ENCODE data around the gene GALNT4. TPM values are rescaled to one million over a fixed set of nuclear protein-coding genes. Genes with fewer than 3 reads are reported as not detected.

The GALNT4 gene
- polyA plus RNA-seq, 1 donor (not counting 4 experiments of a cell fraction or from before 2014, with no cell fraction given) = 3.4 TPM

GRCh38 chr12:89565002-89565401, 40.4 kb upstream of the GALNT4 start:
- no peak overlapping the region for H3K27ac ChIP-seq (ENCODE audit: control insufficient read depth, insufficient read depth, low read length)
- dilution Hi-C loops (cut with MboI; ENCODE audit: extremely low pct_ligation_motif_present, low sequenced_read_pairs) = no loop called here
- H3K36me3 ChIP-seq (ENCODE audit: control insufficient read depth in 2 of 2, extremely low read depth in 1 of 2, insufficient read depth in 2 of 2, low read length in 2 of 2) = no peaks in the 10 kb centered on the region
- H3K27me3 ChIP-seq (ENCODE audit: control insufficient read depth, extremely low read depth, insufficient read depth, low read length) = no peaks in the 10 kb centered on the region
- FAIRE-seq = no peak
- no peak overlapping the region for H3K4me3 ChIP-seq (ENCODE audit: control insufficient read depth in 2 of 3, extremely low read depth in 1 of 3, insufficient read depth in 2 of 3, low read depth in 1 of 3, low read length in 3 of 3)
- H3K9me1 ChIP-seq (ENCODE audit: control insufficient read depth, extremely low read depth, insufficient read depth, low read length) = no peaks in the 10 kb centered on the region
- peaks cover 18% of the 10 kb centered on the region for H3K4me1 ChIP-seq (ENCODE audit: control insufficient read depth, extremely low read depth, insufficient read depth, low read length)
- H3K9ac ChIP-seq (ENCODE audit: control insufficient read depth, extremely low read depth, insufficient read depth, low read length) = no peak overlapping the region
- H2AFZ ChIP-seq (ENCODE audit: control insufficient read depth, low read length) = no peak overlapping the region
- no peaks in the 10 kb centered on the region for H3K9me3 ChIP-seq (ENCODE audit: control insufficient read depth, low read depth, low read length)
- no peaks in the 10 kb centered on the region for H3K79me2 ChIP-seq (ENCODE audit: control insufficient read depth, insufficient read depth, low read length)
- DNase-seq (ENCODE audit: low read depth, low spot score) = no peak
- H4K20me1 ChIP-seq (ENCODE audit: control insufficient read depth, extremely low read depth, insufficient read depth, low read length) = no peaks in the 10 kb centered on the region
- H3K4me2 ChIP-seq (ENCODE audit: control insufficient read depth, extremely low read depth, insufficient read depth, low read depth, low read length) = no peak overlapping the region
- no peak for TF ChIP-seq EZH2 (IDR thresholded peaks at IDR 0.05; ENCODE audit: low read length)
- TF ChIP-seq CTCF (optimal IDR thresholded peaks at IDR 0.05 in 1 of 3, IDR thresholded peaks at IDR 0.05 in 1 of 3, conservative IDR thresholded peaks at IDR 0.05 in 1 of 3; ENCODE audit: extremely low read depth in 1 of 3, insufficient read depth in 2 of 3, low read length in 3 of 3) = no peak

GRCh38 chr12:89559753-89560152, 35.2 kb upstream of the GALNT4 start:
- Histone ChIP-seq H3K4me2 (ENCODE audit: control insufficient read depth, extremely low read depth, insufficient read depth, low read depth, low read length) (no peak overlapping the region), H2AFZ (ENCODE audit: control insufficient read depth, low read length) (no peak overlapping the region), H3K9me3 (ENCODE audit: control insufficient read depth, low read depth, low read length) (no peaks in the 10 kb centered on the region), H3K9ac (ENCODE audit: control insufficient read depth, extremely low read depth, insufficient read depth, low read length) (no peak overlapping the region), H3K4me1 (ENCODE audit: control insufficient read depth, extremely low read depth, insufficient read depth, low read length) (no peaks in the 10 kb centered on the region), H3K4me3 (ENCODE audit: control insufficient read depth in 2 of 3, extremely low read depth in 1 of 3, insufficient read depth in 2 of 3, low read depth in 1 of 3, low read length in 3 of 3) (no peak overlapping the region), H3K79me2 (ENCODE audit: control insufficient read depth, insufficient read depth, low read length) (no peaks in the 10 kb centered on the region), H4K20me1 (ENCODE audit: control insufficient read depth, extremely low read depth, insufficient read depth, low read length) (no peaks in the 10 kb centered on the region), H3K36me3 (ENCODE audit: control insufficient read depth in 2 of 2, extremely low read depth in 1 of 2, insufficient read depth in 2 of 2, low read length in 2 of 2) (no peaks in the 10 kb centered on the region), H3K27me3 (ENCODE audit: control insufficient read depth, extremely low read depth, insufficient read depth, low read length) (no peaks in the 10 kb centered on the region), H3K27ac (ENCODE audit: control insufficient read depth, insufficient read depth, low read length) (no peak overlapping the region), H3K9me1 (ENCODE audit: control insufficient read depth, extremely low read depth, insufficient read depth, low read length) (no peaks in the 10 kb centered on the region)
- no peak for TF ChIP-seq CTCF (optimal IDR thresholded peaks at IDR 0.05 in 1 of 3, IDR thresholded peaks at IDR 0.05 in 1 of 3, conservative IDR thresholded peaks at IDR 0.05 in 1 of 3; ENCODE audit: extremely low read depth in 1 of 3, insufficient read depth in 2 of 3, low read length in 3 of 3)
- TF ChIP-seq EZH2 (IDR thresholded peaks at IDR 0.05; ENCODE audit: low read length) = no peak
- FAIRE-seq (no peak), DNase-seq (ENCODE audit: low read depth, low spot score) (no peak)
- dilution Hi-C loops (cut with MboI; ENCODE audit: extremely low pct_ligation_motif_present, low sequenced_read_pairs) = no loop called here
